GM21515 (cell line): ENCODE data around the gene PAGE2.
A peak's percentile ranks its signal among the peaks of the same experiment; 100 is the strongest.
"Not testable (repeated sequence)": the region's sequence is repeated elsewhere in the genome, so short reads cannot be mapped to it uniquely, and the experiment has no call there.

Source experiments
- ATAC-seq: cut with Tn5 transposase; IDR thresholded peaks from one replicate; pipeline ENCODE4 v1.9.1; 2021; ENCODE audit not compliant: unreplicated experiment

Gene PAGE2, protein sequence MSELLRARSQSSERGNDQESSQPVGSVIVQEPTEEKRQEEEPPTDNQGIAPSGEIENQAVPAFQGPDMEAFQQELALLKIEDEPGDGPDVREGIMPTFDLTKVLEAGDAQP

DNA sequence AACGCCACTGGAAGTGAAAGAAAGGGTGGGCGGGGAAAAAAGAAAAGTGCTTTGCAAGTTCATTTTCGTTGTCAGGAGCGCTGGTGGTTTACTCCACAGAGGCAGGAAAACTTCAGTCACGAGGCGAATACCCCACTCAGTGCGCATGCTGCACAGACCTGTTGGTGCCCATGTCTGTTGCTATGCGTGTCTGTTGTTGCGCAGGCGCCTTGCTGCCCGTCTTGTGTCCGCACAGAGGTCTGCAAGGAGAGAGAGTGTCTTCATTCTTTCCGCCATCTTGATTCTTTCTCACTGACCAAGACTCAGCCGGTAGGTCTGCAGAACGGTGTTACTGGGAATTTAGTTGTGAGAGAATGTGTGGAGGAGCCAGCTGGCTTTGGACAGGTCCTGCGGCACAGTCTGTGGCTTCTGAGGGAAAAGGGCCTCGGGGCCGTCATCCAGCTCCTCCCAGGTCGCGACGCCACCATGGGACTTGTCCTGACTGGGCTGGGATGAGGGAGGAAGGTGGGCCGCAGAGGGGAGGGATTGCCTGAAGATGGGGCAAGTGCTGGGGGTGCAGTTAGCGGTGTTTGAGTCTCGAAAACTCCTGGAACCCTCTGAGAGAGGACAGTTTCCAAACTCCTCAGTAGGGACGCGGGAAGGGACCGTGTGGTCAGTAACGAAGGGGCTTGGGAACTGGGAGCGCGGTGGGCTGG, at the start of gene PAGE2:
Gene PAGE2, plus strand, starts transcription at position 224 of the 695 bp plus-strand sequence. CDS start 1,003 bp downstream, outside the sequence.
- no peak for ATAC-seq

DNA sequence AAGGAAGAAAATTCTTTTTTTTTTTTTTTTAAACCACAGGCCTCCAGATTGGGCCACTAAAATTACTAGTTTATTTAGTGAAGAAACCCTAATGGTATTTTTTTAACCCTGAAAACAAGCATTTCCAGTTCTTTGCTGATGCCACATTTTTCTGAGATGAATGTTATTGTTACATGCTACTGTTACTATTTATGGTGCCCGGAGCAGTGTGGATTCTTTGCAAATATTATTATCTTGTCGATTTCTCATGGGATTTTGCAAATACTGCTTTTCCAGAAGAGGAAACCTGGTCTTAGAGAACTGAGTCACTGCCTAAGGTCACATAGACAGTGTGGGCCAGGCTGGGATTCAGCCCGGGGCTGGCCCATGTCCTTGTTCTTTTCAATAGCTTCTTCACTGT, 49.3 kb upstream of the PAGE2 start:
- ATAC-seq, result no peak

DNA sequence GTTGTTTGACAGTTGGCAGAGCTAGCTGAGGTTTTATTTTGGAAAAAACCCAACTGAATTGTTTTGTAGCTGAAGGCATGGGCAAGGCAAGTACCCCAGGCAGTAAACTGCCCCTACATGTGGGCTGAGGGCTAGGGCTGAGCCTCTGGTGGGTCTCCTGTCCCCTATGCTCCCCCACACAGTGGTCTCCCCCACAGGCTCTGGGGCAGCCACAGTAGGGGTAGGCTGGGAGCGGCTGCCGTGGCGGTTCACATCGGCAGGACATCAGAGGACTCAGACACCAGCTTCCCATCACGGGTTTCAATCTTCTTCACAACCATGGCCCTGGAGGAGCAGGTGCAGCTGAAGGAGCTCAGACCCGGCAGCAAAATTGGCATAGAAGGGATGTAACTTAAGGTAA, 47.3 kb upstream of the PAGE2 start:
- ATAC-seq, result no peak

DNA sequence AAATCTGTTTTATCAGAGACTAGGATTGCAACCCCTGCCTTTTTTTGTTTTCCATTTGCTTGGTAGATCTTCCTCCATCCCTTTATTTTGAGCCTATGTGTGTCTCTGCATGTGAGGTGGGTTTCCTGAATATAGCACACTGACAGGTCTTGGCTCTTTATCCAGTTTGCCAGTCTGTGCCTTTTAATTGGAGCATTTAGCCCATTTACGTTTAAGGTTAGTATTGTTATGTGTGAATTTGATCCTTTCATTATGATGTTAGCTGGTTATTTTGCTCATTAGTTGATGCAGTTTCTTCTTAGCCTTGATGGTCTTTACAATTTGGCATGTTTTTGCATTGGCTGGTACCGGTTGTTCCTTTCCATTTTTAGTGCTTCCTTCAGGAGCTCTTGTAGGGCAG, 38.2 kb upstream of the PAGE2 start:
- ATAC-seq, result not testable (repeated sequence)

DNA sequence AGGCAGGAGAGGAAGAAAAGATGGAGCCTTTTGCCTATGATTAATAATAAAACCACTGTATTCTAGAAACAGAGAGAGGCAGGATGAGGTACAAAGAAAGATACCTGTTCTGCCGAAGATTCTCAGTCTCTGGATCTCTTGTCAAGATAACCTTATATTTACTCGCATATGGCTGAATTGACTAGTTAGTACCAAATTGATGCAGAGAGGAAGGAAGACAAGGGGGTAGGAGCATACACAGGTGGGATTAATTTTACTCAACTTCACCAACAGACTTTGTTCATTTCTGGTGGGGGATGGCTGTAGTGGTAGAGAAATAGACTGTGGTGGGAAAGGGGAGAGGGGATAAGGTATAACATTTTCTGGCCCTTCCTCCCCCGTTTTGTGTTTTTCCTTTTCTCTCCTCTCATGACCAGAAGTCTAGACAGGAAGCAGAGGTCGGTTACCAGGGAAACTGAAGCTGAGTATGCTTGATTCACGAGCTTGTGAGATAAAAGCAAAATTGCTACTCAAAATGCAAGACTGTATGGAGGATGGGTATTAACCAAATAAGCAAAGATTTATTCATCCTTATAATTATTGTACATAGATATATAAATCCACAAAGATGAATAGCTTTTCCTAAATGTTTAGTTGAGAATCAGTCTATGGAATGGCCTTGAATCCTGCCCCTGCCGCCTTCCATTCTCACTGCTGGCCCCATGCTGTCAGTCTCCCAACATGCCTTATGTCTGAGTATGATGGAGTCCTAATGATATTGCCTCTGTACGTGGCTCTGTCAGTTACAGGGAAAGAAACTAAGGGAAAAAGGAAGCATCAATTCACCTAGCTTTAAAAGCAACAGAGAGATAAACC, 31.8 kb upstream of the PAGE2 start:
- no peak for ATAC-seq

DNA sequence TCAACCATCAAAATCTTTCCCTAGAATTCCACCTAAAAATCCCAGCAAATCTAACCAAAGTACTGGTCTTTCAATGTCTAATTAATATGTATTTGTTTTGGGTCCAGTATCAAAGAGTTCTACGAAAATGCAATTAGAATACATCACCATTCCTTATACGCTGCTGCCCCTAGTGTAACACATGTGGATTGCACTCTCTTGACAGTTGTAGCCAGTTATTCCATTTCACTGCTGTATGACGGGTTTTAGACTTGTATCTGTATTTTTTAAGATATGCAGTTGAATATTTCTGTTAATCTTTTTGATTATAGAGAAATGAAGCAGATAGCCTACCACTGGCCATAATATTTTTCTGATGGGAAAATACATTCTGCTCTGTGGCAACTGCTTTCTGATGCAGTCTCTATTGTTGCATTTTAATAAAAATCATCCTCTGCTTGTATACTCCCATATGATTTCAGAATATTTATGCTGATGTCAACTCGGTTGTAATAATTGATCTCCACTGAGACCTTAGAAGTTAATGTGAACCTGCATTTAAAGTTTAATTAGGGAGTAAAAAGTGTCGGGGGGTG, 31.1 kb upstream of the PAGE2 start:
- ATAC-seq, result peak; percentile 59

DNA sequence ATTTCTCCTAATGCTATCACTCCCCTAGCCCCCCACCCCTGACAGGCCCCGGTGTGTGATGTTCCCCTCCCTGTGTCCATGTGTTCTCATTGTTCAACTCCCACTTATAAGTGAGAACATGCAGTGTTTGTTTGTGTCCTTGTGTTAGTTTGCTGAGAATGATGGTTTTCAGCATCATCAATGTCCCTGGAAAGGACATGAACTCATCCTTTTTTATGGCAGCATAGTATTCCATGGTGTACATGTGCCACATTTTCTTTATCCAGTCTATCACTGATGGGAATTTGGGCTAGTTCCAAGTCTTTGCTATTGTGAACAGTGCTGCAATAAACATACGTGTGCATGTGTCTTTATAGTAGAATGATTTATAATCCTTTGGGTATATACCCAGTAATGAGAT, 21.6 kb upstream of the PAGE2 start:
- not testable (repeated sequence) for ATAC-seq

DNA sequence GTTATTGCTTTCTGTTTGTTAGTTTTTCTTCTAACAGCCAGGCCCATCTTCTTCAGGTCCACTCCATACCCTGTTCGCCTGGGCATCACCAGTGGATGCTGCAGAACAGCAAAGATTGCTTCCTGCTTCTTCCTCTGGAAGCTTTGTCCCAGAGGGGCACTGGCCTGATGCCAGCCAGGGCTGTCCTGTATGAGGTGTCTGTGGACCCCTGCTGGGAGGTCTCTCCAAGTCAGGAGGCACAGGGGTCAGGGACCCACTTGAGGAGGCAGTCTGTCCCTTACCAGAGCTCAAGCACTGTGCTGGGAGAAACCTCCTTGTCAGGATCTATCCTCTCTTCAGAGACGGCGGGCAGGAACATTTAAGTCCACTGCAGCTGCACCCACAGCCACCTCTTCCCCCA, 16.5 kb upstream of the PAGE2 start:
- no peak for ATAC-seq

DNA sequence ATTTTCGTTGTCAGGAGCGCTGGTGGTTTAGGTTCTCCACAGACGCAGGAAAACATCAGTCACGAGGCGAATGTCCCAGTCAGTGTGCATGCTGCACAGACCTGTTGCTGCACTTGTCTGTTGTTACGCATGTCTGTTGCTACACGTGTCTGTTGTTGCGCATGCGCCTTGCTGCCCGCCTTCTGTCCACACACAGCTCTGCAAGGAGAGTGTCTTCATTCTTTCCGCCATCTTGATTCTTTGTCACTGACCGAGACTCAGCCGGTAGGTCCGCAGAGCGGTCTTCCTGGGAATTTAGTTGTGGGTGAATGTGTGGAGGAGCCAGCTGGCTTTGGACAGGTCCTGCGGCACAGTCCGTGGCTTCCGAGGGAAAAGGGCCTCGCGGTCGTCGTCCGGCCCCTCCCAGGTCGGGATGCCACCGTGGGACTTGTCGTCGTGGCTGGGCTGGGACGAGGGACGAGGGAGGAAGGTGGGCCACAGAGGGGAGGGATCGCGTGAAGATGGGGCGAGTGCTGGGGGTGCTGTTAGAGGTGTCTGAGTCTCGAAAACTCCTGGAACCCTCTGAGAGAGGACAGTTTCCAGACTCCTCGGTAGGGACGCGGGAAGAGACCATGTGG, 13.9 kb upstream of the PAGE2 start, which contains the start of gene PAGE2B:
Gene PAGE2B, plus strand, starts transcription at position 180 of the 617 bp plus-strand sequence. CDS start 1,012 bp downstream, outside the sequence.
- no peak for ATAC-seq

DNA sequence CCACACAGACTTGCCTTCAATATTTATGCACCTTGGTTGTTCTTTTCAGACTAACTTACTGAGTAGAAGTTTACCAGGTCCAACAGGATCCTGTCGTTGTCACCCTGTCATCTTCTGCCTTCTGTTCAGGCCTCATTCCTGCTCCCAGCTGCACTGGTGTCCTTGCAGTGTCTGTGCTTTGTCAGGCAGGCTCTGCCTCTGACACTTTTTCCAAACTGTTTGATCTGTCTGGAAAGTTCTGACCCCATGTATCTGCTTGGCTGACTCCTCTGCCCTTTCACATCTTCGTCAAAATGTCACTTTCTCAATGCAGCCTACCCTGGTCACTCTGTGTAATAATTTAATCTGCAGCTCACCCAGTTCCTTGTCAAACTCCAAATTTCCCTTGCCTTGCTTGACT, 9.9 kb downstream of the PAGE2 start:
- ATAC-seq, result no peak

DNA sequence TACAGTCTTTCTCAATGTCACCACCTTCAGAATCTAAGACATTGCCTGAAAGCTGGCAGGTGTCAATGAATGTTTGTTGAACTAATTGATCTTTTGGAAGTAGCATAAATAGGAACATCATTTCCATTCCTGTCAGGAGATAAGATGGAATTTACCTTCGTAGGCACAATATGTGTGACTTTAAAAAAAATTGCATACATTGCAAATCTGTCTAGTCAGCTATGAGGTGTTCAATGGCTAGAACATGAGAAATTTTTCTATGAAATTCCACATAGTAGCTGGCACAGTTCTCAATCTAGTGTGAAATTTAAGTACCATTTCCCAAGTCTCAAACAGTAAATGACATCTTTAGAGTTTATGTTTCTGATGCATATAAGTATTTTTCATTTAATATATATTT, 10.3 kb downstream of the PAGE2 start:
- no peak for ATAC-seq

DNA sequence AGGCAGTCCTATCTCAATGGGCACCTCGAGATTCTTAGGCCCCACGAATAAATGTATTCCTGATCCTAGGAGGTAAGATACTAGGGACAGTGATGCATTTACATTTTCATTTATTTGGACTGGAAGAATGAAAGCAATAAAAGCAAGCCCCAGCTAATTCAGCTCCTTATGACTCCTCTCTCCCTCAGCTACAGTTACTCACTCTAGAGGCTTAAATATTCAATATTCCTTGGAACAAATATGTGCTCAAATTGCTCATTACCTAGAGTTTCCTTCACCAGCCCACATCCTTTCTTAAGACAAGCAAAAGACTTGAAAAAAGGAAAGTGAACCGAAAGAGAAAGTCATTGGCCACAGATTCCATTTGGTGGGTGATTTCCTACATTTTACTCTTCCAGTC, 13.9 kb downstream of the PAGE2 start:
- no peak for ATAC-seq

DNA sequence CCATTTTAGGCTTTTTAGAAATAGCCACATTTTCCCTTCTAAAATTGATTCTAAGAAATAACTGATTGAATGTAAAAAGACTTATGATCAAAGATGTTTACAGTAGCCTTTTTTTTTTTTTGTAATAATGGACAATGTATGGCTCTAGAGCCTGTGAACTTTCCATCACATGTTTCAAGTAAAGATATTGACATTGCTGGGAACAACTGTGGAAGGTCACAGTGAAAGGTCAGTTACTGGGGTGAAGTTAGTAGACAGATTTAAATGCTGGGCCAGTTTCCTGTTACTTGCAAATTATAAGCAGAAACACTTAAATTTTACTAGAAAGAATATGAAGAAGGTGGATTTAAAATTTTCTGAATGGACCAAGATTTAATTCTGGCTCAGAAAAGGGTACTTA, 18.4 kb downstream of the PAGE2 start:
- ATAC-seq, result no peak

DNA sequence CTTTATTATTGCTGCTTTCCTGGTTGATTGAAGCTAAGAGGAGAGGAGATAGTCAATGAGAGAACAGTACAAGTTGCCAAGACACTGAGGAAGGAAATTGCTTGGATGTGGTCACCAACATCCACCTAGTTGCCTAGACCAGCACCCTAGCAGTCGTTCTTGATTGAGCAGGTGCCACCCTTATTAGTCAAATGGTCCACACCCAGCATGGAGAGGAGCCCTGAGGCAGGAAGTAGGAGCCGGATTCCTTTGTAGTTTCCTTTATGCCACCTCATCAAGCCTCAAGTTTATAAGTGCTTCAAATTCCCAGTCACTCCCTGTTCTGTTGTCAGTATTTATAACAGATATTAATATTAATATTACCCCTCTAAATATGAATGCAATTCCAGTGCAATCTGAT, 19.1 kb downstream of the PAGE2 start:
- ATAC-seq, result no peak

DNA sequence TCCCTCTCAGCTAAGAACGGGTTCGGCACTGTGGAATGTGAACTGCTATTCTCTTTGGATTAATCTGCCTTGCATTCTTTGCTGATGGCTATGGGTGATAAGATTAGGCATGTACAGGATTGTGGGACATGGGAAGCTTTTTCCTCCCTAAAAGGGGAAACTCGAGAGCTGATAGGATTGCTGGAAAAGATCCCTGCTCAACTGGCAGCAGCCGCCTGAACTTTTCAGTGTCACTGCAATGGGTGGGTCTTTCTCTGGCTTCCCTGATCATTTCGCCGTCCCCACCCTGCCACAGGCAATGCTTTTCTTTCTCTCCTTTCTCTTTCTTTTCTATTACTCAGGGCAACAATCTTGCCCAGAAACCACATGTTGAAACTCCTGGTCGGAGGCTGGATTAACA, 20.5 kb downstream of the PAGE2 start:
- no peak for ATAC-seq

DNA sequence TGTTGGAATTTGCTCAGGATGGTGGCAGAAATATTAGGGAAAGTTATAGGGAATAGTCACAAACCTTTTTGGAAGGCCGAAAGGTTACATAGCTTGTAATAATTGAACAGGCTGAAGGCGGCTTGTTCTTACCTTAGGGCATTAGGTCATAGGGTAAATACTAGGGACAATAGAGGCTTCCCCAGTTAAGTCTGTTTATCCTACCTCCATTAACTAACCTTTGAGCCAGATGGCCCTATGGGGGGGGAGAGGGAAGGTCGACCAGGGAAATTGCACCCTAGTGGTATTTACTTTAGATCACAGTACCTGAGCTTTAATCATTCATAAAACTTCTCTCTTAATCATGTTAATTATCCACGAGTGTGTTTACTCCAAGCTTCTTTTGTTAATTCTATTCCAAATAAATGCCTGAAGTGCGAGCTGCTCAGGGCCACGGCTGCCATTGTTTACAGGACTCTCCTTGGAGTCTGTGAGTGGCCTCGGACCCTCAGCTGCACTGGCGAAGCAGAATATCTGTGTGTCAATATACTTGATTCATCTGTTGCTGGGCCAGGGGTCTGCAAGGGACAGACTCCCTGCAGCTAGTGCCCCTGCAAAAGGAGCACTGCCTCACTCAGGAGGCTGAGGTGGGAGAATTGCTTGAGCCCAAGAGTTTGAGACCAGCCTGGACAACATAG, 22.9 kb downstream of the PAGE2 start:
- no peak for ATAC-seq

DNA sequence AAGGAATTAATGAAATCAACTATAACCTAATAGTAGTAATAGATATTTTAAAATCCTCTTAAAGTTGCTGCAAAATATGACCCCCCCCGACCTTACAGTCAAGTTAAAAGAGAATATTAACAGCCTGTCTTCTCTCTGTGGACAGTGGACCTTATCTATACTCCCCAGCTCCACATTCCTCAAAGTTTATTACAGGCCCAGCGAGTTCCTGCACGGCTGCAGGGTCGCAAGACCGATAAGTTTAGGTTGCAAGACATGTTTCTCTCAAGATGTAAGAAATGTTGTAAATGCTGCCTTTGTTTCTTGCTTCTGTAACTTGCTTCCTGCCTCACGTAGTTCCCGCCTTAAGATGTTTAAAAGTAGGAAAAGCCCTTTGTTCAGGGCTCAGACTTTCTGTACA, 27.8 kb downstream of the PAGE2 start:
- ATAC-seq, result not testable (repeated sequence)

DNA sequence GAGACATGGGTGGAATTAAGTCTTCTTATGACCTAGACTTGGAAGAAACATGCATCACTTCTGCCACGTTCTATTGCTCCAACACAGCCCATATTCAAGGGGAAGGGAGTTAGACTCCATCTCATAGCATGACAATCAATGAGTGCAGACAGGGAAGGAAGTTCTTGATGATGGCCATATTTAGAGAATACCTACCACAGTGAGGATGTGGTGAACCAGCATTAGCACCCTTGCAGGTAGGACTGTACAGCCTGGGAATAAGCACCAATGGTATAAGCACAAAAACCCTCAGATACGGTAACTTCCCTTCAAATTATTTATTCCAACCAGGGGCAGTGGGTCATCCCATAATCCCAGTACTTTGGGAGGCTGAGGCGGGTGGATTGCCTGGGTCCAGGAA, 29.8 kb downstream of the PAGE2 start:
- no peak for ATAC-seq

DNA sequence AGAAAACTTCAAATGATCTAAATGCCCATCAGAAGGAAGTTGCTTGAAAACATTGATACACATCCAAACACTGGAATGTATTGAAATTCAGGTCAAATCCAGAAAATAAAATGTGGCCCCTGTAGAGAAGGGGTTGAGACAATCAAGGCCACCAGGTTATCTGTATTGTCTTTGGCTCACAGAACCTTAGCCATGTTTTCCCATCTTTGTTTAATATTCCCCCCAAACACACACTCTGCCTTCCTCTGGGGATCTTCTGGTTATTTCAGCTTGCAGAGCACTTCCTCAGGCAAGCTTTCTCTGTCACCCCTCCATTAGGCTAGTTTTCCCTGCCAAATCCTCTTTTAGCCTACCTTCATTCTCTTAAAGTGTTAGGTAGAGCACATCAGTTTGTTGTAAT, 30.5 kb downstream of the PAGE2 start:
- ATAC-seq, result no peak

DNA sequence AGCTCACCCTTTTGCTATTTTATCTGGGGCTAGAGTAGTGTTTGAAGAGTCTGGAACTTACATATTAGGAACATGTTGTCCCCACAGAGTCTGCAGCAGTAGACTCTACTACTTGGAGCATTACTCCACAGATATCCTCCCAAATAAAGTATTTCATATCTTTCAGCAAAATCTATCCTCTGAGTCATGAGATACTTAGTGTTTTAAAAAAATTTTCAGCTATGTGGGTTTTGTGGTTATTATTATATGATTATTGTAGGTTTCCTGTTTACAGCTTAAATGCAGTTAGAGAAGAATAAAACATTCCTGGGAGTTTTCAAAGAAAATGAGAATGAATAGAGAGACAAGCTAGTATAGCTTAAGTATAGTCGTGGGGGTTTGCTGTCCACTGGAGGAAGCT, 30.9 kb downstream of the PAGE2 start:
- no peak for ATAC-seq
